HG03095 (cell line): ENCODE results near the gene BCL11A.
A peak's percentile ranks its signal among the peaks of the same experiment; 100 is the strongest.

Source experiments
- ATAC-seq: cut with Tn5 transposase; IDR thresholded peaks from one replicate; pipeline ENCODE4 v1.9.1; 2021; ENCODE audit warnings: moderate library complexity; ENCODE audit not compliant: unreplicated experiment

The BCL11A gene

GRCh38 chr2:60553495-60554073, at the start of gene BCL11A:
TSS of gene BCL11A (minus strand) at chr2:60553654. CDS start at chr2:60553270, 384 bp downstream.
- ATAC-seq, result peak; percentile 0

GRCh38 chr2:60602828-60603532, 49.5 kb upstream of the BCL11A start:
- ATAC-seq, result no peak

GRCh38 chr2:60602388-60602787, 48.9 kb upstream of the BCL11A start:
- no peak for ATAC-seq

- ATAC-seq, result no peak
Observed at GRCh38 chr2:60598271-60598670, 44.8 kb upstream of the BCL11A start.

- ATAC-seq, result no peak
Observed at GRCh38 chr2:60597346-60597745, 43.9 kb upstream of the BCL11A start.

GRCh38 chr2:60596411-60596810, 43.0 kb upstream of the BCL11A start:
- no peak for ATAC-seq

- ATAC-seq, result no peak
Observed at GRCh38 chr2:60595953-60596352, 42.5 kb upstream of the BCL11A start.

GRCh38 chr2:60589104-60589503, 35.6 kb upstream of the BCL11A start:
- ATAC-seq, result no peak

- no peak for ATAC-seq
Observed at GRCh38 chr2:60586081-60586480, 32.6 kb upstream of the BCL11A start.

GRCh38 chr2:60585276-60585675, 31.8 kb upstream of the BCL11A start:
- no peak for ATAC-seq

- no peak for ATAC-seq
Observed at GRCh38 chr2:60583604-60584003, 30.1 kb upstream of the BCL11A start.

- ATAC-seq, result peak; percentile 97
Observed at GRCh38 chr2:60581433-60582282, 28.2 kb upstream of the BCL11A start.

GRCh38 chr2:60577682-60578283, 24.3 kb upstream of the BCL11A start:
- no peak for ATAC-seq

GRCh38 chr2:60573251-60573650, 19.8 kb upstream of the BCL11A start:
- ATAC-seq, result no peak

GRCh38 chr2:60570251-60570650, 16.8 kb upstream of the BCL11A start:
- ATAC-seq, result no peak

GRCh38 chr2:60569680-60570111, 16.2 kb upstream of the BCL11A start:
- no peak for ATAC-seq

GRCh38 chr2:60567919-60568768, 14.7 kb upstream of the BCL11A start:
- ATAC-seq, result no peak

- ATAC-seq, result no peak
Observed at GRCh38 chr2:60567096-60567495, 13.6 kb upstream of the BCL11A start.

- ATAC-seq, result no peak
Observed at GRCh38 chr2:60565472-60565871, 12.0 kb upstream of the BCL11A start.
